Activated CD8-positive, alpha-beta memory T cell treated with anti-CD3 and anti-CD28 coated beads, Interleukin-2, amount 50 U/mL, for 1 hour (primary cell): ENCODE results near the gene VSTM2A.

Source experiments
- DNase-seq: peaks from one replicate; pipeline ENCODE4 v3.0.0-alpha.2; 2020; ENCODE audit errors: extremely low read depth

The VSTM2A gene

DNA sequence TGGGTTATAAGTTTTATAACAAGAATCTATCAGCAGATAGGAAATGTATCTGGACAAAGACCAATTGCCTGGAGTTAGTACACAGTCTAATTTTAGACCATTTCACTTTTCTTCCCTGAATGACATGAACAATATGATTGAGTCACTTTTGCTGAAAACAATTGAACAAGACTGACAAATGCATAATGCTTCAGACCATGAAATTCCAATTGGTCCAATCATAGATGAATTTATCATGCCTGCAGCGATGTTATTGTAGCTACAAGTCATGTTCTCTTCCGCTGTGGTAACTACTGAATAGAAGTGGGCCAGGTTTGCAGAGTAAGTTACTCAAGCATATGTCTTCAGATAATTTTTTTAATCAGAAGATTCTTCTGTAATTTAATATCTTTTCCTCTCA is 73.4 kb downstream of the VSTM2A start:
- DNase-seq = no peak
